ENCODE data around the gene MCC.

DNA sequence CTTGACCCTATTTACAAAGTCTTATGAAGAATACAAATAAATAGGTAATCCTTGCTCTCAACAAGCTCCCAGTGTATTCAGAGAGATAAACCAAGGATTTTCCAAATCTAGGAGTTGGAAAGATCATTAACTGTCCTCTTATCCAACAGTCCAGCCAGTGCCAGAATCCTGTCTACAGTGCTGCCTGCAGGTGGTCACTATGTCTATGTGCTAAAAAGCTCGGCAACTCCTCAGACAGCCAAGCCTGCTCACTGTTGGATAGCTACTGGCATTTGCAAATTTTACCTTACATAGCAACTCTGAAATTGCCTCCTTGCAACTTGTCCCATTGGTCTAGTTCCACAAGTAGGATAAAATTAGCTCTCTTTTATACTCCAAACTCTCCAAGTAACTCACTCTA is 324.2 kb downstream of the MCC start:
- TF ChIP-seq, protein P1, sequence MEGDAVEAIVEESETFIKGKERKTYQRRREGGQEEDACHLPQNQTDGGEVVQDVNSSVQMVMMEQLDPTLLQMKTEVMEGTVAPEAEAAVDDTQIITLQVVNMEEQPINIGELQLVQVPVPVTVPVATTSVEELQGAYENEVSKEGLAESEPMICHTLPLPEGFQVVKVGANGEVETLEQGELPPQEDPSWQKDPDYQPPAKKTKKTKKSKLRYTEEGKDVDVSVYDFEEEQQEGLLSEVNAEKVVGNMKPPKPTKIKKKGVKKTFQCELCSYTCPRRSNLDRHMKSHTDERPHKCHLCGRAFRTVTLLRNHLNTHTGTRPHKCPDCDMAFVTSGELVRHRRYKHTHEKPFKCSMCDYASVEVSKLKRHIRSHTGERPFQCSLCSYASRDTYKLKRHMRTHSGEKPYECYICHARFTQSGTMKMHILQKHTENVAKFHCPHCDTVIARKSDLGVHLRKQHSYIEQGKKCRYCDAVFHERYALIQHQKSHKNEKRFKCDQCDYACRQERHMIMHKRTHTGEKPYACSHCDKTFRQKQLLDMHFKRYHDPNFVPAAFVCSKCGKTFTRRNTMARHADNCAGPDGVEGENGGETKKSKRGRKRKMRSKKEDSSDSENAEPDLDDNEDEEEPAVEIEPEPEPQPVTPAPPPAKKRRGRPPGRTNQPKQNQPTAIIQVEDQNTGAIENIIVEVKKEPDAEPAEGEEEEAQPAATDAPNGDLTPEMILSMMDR (optimal IDR thresholded peaks at IDR 0.05 in 1 of 3, IDR thresholded peaks at IDR 0.05 in 1 of 3, conservative IDR thresholded peaks at IDR 0.05 in 1 of 3; ENCODE audit: extremely low read depth in 1 of 3, insufficient read depth in 2 of 3, low read length in 3 of 3) = no peak
- TF ChIP-seq EZH2 (IDR thresholded peaks at IDR 0.05; ENCODE audit: low read length) = no peak
